ENCODE data around the gene NUP43. TPM values are rescaled to one million over a fixed set of nuclear protein-coding genes. Genes with fewer than 3 reads are reported as not detected.

The NUP43 gene, protein sequence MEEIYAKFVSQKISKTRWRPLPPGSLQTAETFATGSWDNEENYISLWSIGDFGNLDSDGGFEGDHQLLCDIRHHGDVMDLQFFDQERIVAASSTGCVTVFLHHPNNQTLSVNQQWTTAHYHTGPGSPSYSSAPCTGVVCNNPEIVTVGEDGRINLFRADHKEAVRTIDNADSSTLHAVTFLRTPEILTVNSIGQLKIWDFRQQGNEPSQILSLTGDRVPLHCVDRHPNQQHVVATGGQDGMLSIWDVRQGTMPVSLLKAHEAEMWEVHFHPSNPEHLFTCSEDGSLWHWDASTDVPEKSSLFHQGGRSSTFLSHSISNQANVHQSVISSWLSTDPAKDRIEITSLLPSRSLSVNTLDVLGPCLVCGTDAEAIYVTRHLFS
- total RNA-seq = 29.8 and 31.5 TPM in 2 replicates

- peak; percentile 45 for TF ChIP-seq CTCF (conservative IDR thresholded peaks at IDR 0.05; ENCODE audit: low read depth, low read length)
- peak within 1 kb of the TSS; percentile 85 for H3K4me3 ChIP-seq (ENCODE audit: low read depth, low read length)
- peak; percentile 61 for DNase-seq (ENCODE audit: low read depth)
Measured at GRCh38 chr6:149746147-149746946, at the start of gene NUP43. Gene NUP43, minus strand, starts transcription at chr6:149746529. Its CDS starts 34 bp downstream, at chr6:149746495.

GRCh38 chr6:149783551-149783950 lies 37.2 kb upstream of the NUP43 start:
- H3K4me3 ChIP-seq (ENCODE audit: low read depth, low read length) = no peak overlapping the region
- no peak for TF ChIP-seq CTCF (conservative IDR thresholded peaks at IDR 0.05; ENCODE audit: low read depth, low read length)
- DNase-seq (ENCODE audit: low read depth) = no peak

GRCh38 chr6:149782337-149782736 lies 36.0 kb upstream of the NUP43 start:
- no peak overlapping the region for H3K4me3 ChIP-seq (ENCODE audit: low read depth, low read length)
- DNase-seq (ENCODE audit: low read depth) = no peak
- no peak for TF ChIP-seq CTCF (conservative IDR thresholded peaks at IDR 0.05; ENCODE audit: low read depth, low read length)

- TF ChIP-seq CTCF (conservative IDR thresholded peaks at IDR 0.05; ENCODE audit: low read depth, low read length) = no peak
- H3K4me3 ChIP-seq (ENCODE audit: low read depth, low read length) = no peak overlapping the region
- no peak for DNase-seq (ENCODE audit: low read depth)
Measured at GRCh38 chr6:149781715-149782114, 35.4 kb upstream of the NUP43 start.

DNA sequence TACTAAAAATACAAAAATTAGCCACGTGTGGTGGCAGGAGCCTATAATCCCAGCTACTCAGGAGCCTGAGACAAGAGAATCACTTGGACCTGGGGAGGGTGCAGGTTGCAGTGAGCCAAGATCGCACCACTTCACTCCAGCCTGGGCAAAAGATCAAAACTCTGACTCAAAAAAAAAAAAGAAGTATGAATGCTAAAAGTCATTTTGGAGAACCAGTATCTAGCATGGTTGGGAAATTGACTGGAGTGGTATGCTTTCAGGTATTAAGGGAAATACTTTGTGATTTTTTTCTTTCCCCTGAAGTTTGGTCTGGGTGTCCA lies 33.3 kb upstream of the NUP43 start:
- H3K4me3 ChIP-seq (ENCODE audit: low read depth, low read length) = no peak overlapping the region
- DNase-seq (ENCODE audit: low read depth) = no peak
- no peak for TF ChIP-seq CTCF (conservative IDR thresholded peaks at IDR 0.05; ENCODE audit: low read depth, low read length)

- no peak overlapping the region for H3K4me3 ChIP-seq (ENCODE audit: low read depth, low read length)
- no peak for TF ChIP-seq CTCF (conservative IDR thresholded peaks at IDR 0.05; ENCODE audit: low read depth, low read length)
- DNase-seq (ENCODE audit: low read depth) = no peak
Measured at GRCh38 chr6:149777624-149778023, 31.3 kb upstream of the NUP43 start.
